SU-DHL-6 (cell line): ENCODE measurements around the gene CCDC182.

Experiments
- H2AFZ ChIP-seq: fragments of 200-600 bp; sonication (generic); 2 replicates; pipeline ENCODE4 v1.6.1; 2014; ENCODE audit warnings: low read depth, mild to moderate bottlenecking, moderate library complexity, mixed read lengths, antibody characterized with exemption, low read length; ENCODE audit not compliant: severe bottlenecking
- H3F3A ChIP-seq: fragments of 200-600 bp; shearing (Covaris generic); 2 replicates; pipeline ENCODE4 v1.6.0; 2016; ENCODE audit warnings: antibody characterized with exemption, mild to moderate bottlenecking; ENCODE audit not compliant: insufficient read depth
- H3K27ac ChIP-seq: fragments of 200-600 bp; sonication (generic); 2 replicates; pipeline ENCODE4 v1.5.1; 2016; ENCODE audit warnings: low read depth, mild to moderate bottlenecking, low read length, moderate library complexity, mixed read lengths
- H3K27me3 ChIP-seq: fragments of 200-600 bp; sonication (generic), shearing (Covaris generic); 2 replicates; pipeline ENCODE4 v1.6.0; 2014; ENCODE audit warnings: mild to moderate bottlenecking, low read length
- H3K36me3 ChIP-seq: fragments of 200-600 bp; sonication (generic); 2 replicates; pipeline ENCODE4 v1.6.1; 2014; ENCODE audit warnings: mild to moderate bottlenecking, low read length, mixed read lengths
- H3K4me2 ChIP-seq: fragments of 300-600, 200-600 bp; shearing (Covaris generic), sonication (generic); 2 replicates; pipeline ENCODE4 v1.6.0; 2014; ENCODE audit warnings: low read length, low read depth, mild to moderate bottlenecking; ENCODE audit not compliant: poor library complexity, severe bottlenecking
- H3K4me3 ChIP-seq: fragments of 200-600 bp; sonication (generic); 2 replicates; pipeline ENCODE4 v1.5.1; 2014; ENCODE audit warnings: antibody characterized with exemption, low read length, mild to moderate bottlenecking, mixed read lengths; ENCODE audit not compliant: insufficient read depth, poor library complexity, severe bottlenecking
- H3K79me2 ChIP-seq: fragments of 200-600 bp; sonication (generic); 2 replicates; pipeline ENCODE4 v1.6.1; 2014; ENCODE audit warnings: mild to moderate bottlenecking, low read length, moderate library complexity; ENCODE audit not compliant: insufficient read depth
- H3K9ac ChIP-seq: fragments of 200-600 bp; sonication (generic); 2 replicates; pipeline ENCODE4 v1.7.0; 2014; ENCODE audit warnings: mild to moderate bottlenecking, low read length
- H3K9me2 ChIP-seq: fragments of 200-600 bp; sonication (generic); replicated peaks from 2 replicates; pipeline ENCODE4 v1.6.1; 2014; ENCODE audit warnings: low read length; ENCODE audit not compliant: insufficient read depth
- H3K9me3 ChIP-seq: fragments of 200-600 bp; sonication (generic); 2 replicates; pipeline ENCODE4 v1.6.1; 2014; ENCODE audit warnings: low read length, mixed read lengths; ENCODE audit not compliant: insufficient read depth
- H4K20me1 ChIP-seq: fragments of 200-600 bp; sonication (generic); 2 replicates; pipeline ENCODE4 v1.6.1; 2014; ENCODE audit warnings: low read depth, mild to moderate bottlenecking, antibody characterized with exemption, low read length, moderate library complexity, mixed read lengths
- CTCF ChIP-seq: fragments of 200-600 bp; sonication (generic); IDR thresholded peaks from one replicate; pipeline ENCODE4 v1.5.1; 2017; ENCODE audit warnings: antibody characterized with exemption, mild to moderate bottlenecking, low read length, moderate library complexity; ENCODE audit not compliant: insufficient read depth, poor library complexity, severe bottlenecking
- EZH2phosphoT487 ChIP-seq: fragments of 200-600 bp; sonication (generic), shearing (Covaris generic); conservative IDR thresholded peaks from 2 replicates; pipeline ENCODE4 v1.6.1; 2018; ENCODE audit warnings: mild to moderate bottlenecking, antibody characterized with exemption, low read length, moderate library complexity, mixed read lengths

CCDC182 gene

GRCh38 chr17:57697891-57698711, 47.0 kb downstream of the CCDC182 start:
- H3K9me3 ChIP-seq = no peaks in the 10 kb centered on the region
- H3K9ac ChIP-seq = no peak overlapping the region
- no peaks in the 10 kb centered on the region for H4K20me1 ChIP-seq
- H3F3A ChIP-seq = no peaks in the 10 kb centered on the region
- no peak overlapping the region for H2AFZ ChIP-seq
- H3K27ac ChIP-seq = no peak overlapping the region
- no peaks in the 10 kb centered on the region for H3K36me3 ChIP-seq
- H3K27me3 ChIP-seq = no peaks in the 10 kb centered on the region
- H3K79me2 ChIP-seq = no peaks in the 10 kb centered on the region
- no peak for TF ChIP-seq CTCF
- TF ChIP-seq EZH2phosphoT487 = no peak
- no peak overlapping the region for H3K4me2 ChIP-seq
- no peaks in the 10 kb centered on the region for H3K9me2 ChIP-seq
- H3K4me3 ChIP-seq = no peak overlapping the region

- TF ChIP-seq EZH2phosphoT487 (no peak), CTCF (no peak)
- no peaks in the 10 kb centered on the region for H3K27me3 ChIP-seq
- H3K27ac ChIP-seq = no peak overlapping the region
- no peak overlapping the region for H3K9ac ChIP-seq
- H3K9me3 ChIP-seq = no peaks in the 10 kb centered on the region
- H3K9me2 ChIP-seq = no peaks in the 10 kb centered on the region
- H3K4me3 ChIP-seq = no peak overlapping the region
- H3K36me3 ChIP-seq = no peaks in the 10 kb centered on the region
- no peak overlapping the region for H3K4me2 ChIP-seq
- no peaks in the 10 kb centered on the region for H4K20me1 ChIP-seq
- no peak overlapping the region for H2AFZ ChIP-seq
- H3K79me2 ChIP-seq = no peaks in the 10 kb centered on the region
- H3F3A ChIP-seq = no peaks in the 10 kb centered on the region
Measured at GRCh38 chr17:57697197-57697596, 47.9 kb downstream of the CCDC182 start.

- no peak for TF ChIP-seq CTCF
- no peak for TF ChIP-seq EZH2phosphoT487
- H3K9me3 ChIP-seq = no peaks in the 10 kb centered on the region
Measured at GRCh38 chr17:57696050-57696449, 49.0 kb downstream of the CCDC182 start.

More at GRCh38 chr17:57696050-57696449, 49.0 kb downstream of the CCDC182 start:
- no peak overlapping the region for H3K27ac ChIP-seq
- H3K9ac ChIP-seq = no peak overlapping the region
- H3K4me2 ChIP-seq = no peak overlapping the region
- H3K36me3 ChIP-seq = no peaks in the 10 kb centered on the region
- H3K79me2 ChIP-seq = no peaks in the 10 kb centered on the region
- no peak overlapping the region for H3K4me3 ChIP-seq
- H3K27me3 ChIP-seq = no peaks in the 10 kb centered on the region
- no peaks in the 10 kb centered on the region for H4K20me1 ChIP-seq
- H3F3A ChIP-seq = no peaks in the 10 kb centered on the region
- H2AFZ ChIP-seq = no peak overlapping the region
- H3K9me2 ChIP-seq = no peaks in the 10 kb centered on the region
